ENCODE results near the gene COBLL1. TPM values are rescaled to one million over a fixed set of nuclear protein-coding genes. Genes with fewer than 3 reads are reported as not detected.

The COBLL1 gene
- total and polyA plus RNA-seq, 4 donors: 16.3 to 114 (median 36.4) TPM

DNA sequence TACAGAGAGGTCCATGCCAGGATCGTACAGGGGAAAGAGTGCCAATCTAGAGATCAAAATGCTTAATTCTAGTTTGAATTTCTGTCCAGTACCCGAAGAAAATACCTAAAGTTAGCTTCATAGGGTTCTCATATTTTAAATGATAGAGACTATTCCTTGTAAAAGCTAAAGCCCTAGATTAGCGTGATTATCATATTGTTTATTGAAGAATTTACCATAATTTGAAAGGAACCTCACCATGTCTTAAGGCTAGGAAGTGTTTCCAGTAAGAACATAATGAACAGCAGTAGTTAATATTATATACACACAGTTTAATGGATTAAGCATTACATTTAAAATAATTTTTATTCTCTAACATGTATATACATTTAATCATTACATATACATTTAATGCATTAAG is 68.5 kb downstream of the COBLL1 start (continued):
- no peak for TF ChIP-seq RXRA (IDR thresholded peaks at IDR 0.05)

DNA sequence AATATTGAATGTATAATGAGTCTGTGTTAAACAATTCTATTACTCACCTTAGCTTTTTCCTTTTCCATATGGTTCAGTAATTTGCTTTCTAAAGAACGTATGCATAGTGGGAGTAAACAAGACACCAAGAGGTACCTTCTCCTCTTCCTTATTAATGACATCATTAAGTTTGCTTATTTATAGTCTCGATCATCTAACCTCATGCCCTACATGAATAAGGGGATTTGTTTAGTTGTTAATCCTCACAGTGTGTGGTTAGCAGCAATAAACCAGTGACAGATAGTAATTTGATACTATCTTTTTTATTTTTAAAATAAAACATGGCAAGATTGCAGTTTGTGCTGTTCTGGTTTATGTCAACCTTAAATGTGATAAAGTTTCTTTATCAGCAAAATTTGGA is 69.7 kb downstream of the COBLL1 start:
- 85% methylated on average over 2 of the region's 2 CpGs for WGBS
- H3K9me3 ChIP-seq (ENCODE audit: control insufficient read depth in 4 of 4, low read length in 3 of 4): no peaks in the 10 kb centered on the region
- H3K36me3 ChIP-seq (ENCODE audit: control insufficient read depth in 4 of 4, insufficient read depth in 3 of 4, low read depth in 1 of 4, low read length in 3 of 4): no peaks in the 10 kb centered on the region
- H3K4me3 ChIP-seq (ENCODE audit: low read depth in 1 of 3, low read length in 3 of 3): no peak overlapping the region
- H3K4me1 ChIP-seq (ENCODE audit: control insufficient read depth in 4 of 4, insufficient read depth in 4 of 4, low read length in 3 of 4): peaks cover 0 to 8% (median 2%) of the 10 kb centered on the region in 4 donors
- no peak overlapping the region for H3K9ac ChIP-seq (ENCODE audit: low read depth in 1 of 2, low read length in 2 of 2)
- no peak for DNase-seq (ENCODE audit: low spot score)
- TF ChIP-seq YY1 (IDR thresholded peaks at IDR 0.05) (no peak), TAF1 (conservative IDR thresholded peaks at IDR 0.05) (no peak), RAD21 (IDR thresholded peaks at IDR 0.05) (no peak)
- no peak overlapping the region for H3K27ac ChIP-seq (ENCODE audit: low read depth in 1 of 2, low read length in 2 of 2)
- no peaks in the 10 kb centered on the region for H3K27me3 ChIP-seq (ENCODE audit: control insufficient read depth in 4 of 4, insufficient read depth in 4 of 4, low read length in 3 of 4)

DNA sequence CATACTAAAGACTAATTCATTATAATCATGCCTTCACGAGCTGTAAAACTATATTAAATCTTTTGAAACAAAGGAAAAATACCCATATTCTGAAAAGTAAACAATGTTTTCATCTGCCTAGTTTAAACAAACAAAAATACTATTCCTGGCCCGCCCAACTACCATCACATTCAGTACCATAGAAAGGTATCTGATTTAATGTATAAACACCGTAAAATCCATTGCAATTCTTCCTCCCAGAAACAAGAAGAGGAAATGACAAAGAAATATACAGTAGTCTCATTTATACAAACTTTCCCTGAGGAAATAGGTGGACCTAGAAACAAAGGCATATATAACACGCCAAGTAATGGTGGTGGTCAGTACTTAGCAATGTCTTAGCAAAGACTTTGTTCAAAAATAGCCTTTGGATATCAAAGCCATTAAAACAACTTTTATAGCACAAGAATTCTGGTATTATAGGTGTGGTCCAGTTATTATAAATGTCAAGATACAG is 71.2 kb downstream of the COBLL1 start:
- no peaks in the 10 kb centered on the region for H3K9me3 ChIP-seq (ENCODE audit: control insufficient read depth in 4 of 4, low read length in 3 of 4)
- TF ChIP-seq, protein P1, sequence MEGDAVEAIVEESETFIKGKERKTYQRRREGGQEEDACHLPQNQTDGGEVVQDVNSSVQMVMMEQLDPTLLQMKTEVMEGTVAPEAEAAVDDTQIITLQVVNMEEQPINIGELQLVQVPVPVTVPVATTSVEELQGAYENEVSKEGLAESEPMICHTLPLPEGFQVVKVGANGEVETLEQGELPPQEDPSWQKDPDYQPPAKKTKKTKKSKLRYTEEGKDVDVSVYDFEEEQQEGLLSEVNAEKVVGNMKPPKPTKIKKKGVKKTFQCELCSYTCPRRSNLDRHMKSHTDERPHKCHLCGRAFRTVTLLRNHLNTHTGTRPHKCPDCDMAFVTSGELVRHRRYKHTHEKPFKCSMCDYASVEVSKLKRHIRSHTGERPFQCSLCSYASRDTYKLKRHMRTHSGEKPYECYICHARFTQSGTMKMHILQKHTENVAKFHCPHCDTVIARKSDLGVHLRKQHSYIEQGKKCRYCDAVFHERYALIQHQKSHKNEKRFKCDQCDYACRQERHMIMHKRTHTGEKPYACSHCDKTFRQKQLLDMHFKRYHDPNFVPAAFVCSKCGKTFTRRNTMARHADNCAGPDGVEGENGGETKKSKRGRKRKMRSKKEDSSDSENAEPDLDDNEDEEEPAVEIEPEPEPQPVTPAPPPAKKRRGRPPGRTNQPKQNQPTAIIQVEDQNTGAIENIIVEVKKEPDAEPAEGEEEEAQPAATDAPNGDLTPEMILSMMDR (IDR thresholded peaks at IDR 0.05; ENCODE audit: low read depth, low read length, missing input control): no peak
- TF ChIP-seq RAD21 (IDR thresholded peaks at IDR 0.05): no peak
- TF ChIP-seq EGR1 (IDR thresholded peaks at IDR 0.05; ENCODE audit: low read depth in 2 of 2): no peak
- TF ChIP-seq, protein P2, sequence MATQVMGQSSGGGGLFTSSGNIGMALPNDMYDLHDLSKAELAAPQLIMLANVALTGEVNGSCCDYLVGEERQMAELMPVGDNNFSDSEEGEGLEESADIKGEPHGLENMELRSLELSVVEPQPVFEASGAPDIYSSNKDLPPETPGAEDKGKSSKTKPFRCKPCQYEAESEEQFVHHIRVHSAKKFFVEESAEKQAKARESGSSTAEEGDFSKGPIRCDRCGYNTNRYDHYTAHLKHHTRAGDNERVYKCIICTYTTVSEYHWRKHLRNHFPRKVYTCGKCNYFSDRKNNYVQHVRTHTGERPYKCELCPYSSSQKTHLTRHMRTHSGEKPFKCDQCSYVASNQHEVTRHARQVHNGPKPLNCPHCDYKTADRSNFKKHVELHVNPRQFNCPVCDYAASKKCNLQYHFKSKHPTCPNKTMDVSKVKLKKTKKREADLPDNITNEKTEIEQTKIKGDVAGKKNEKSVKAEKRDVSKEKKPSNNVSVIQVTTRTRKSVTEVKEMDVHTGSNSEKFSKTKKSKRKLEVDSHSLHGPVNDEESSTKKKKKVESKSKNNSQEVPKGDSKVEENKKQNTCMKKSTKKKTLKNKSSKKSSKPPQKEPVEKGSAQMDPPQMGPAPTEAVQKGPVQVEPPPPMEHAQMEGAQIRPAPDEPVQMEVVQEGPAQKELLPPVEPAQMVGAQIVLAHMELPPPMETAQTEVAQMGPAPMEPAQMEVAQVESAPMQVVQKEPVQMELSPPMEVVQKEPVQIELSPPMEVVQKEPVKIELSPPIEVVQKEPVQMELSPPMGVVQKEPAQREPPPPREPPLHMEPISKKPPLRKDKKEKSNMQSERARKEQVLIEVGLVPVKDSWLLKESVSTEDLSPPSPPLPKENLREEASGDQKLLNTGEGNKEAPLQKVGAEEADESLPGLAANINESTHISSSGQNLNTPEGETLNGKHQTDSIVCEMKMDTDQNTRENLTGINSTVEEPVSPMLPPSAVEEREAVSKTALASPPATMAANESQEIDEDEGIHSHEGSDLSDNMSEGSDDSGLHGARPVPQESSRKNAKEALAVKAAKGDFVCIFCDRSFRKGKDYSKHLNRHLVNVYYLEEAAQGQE (IDR thresholded peaks at IDR 0.05): no peak
- TF ChIP-seq TAF1 (conservative IDR thresholded peaks at IDR 0.05): no peak
- TF ChIP-seq, protein P3, sequence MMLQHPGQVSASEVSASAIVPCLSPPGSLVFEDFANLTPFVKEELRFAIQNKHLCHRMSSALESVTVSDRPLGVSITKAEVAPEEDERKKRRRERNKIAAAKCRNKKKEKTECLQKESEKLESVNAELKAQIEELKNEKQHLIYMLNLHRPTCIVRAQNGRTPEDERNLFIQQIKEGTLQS (IDR thresholded peaks at IDR 0.05): no peak
- no peak for TF ChIP-seq FOXA1 (IDR thresholded peaks at IDR 0.05)
- no peak for TF ChIP-seq SP1 (IDR thresholded peaks at IDR 0.05)
- TF ChIP-seq HNF4A (conservative IDR thresholded peaks at IDR 0.05): no peak
- no peak for TF ChIP-seq HNF4G (IDR thresholded peaks at IDR 0.05)
- no peak for TF ChIP-seq FOXA2 (IDR thresholded peaks at IDR 0.05)
- TF ChIP-seq, protein P4, sequence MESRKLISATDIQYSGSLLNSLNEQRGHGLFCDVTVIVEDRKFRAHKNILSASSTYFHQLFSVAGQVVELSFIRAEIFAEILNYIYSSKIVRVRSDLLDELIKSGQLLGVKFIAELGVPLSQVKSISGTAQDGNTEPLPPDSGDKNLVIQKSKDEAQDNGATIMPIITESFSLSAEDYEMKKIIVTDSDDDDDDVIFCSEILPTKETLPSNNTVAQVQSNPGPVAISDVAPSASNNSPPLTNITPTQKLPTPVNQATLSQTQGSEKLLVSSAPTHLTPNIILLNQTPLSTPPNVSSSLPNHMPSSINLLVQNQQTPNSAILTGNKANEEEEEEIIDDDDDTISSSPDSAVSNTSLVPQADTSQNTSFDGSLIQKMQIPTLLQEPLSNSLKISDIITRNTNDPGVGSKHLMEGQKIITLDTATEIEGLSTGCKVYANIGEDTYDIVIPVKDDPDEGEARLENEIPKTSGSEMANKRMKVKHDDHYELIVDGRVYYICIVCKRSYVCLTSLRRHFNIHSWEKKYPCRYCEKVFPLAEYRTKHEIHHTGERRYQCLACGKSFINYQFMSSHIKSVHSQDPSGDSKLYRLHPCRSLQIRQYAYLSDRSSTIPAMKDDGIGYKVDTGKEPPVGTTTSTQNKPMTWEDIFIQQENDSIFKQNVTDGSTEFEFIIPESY (IDR thresholded peaks at IDR 0.05): no peak
- H3K4me1 ChIP-seq (ENCODE audit: control insufficient read depth in 4 of 4, insufficient read depth in 4 of 4, low read length in 3 of 4): peaks cover 0 to 8% (median 1%) of the 10 kb centered on the region in 4 donors
- no peak overlapping the region for H3K27ac ChIP-seq (ENCODE audit: low read depth in 1 of 2, low read length in 2 of 2)
- H3K36me3 ChIP-seq (ENCODE audit: control insufficient read depth in 4 of 4, insufficient read depth in 3 of 4, low read depth in 1 of 4, low read length in 3 of 4): no peaks in the 10 kb centered on the region
- H3K27me3 ChIP-seq (ENCODE audit: control insufficient read depth in 4 of 4, insufficient read depth in 4 of 4, low read length in 3 of 4): no peaks in the 10 kb centered on the region
- 90% methylated on average over 4 of the region's 4 CpGs for WGBS
- no peak overlapping the region for H3K9ac ChIP-seq (ENCODE audit: low read depth in 1 of 2, low read length in 2 of 2)
- DNase-seq (ENCODE audit: low spot score): no peak
- H3K4me3 ChIP-seq (ENCODE audit: low read depth in 1 of 3, low read length in 3 of 3): no peak overlapping the region
